OCI-LY1 (cell line): ENCODE data around the gene GALNT10.

Experiments
- H2AFZ ChIP-seq: fragments of 200-600 bp; sonication (generic), shearing (Covaris generic); 2 replicates; pipeline ENCODE4 v1.6.0; 2014; ENCODE audit warnings: antibody characterized with exemption, mild to moderate bottlenecking, low read length
- H3F3A ChIP-seq: fragments of 200-600 bp; sonication (generic), shearing (Covaris generic); 2 replicates; pipeline ENCODE4 v1.6.0; 2014; ENCODE audit warnings: mild to moderate bottlenecking, antibody characterized with exemption, low read length, moderate library complexity; ENCODE audit not compliant: insufficient read depth
- H3K27ac ChIP-seq: fragments of 200-600 bp; sonication (generic); 2 replicates; pipeline ENCODE4 v1.5.1; 2014; ENCODE audit warnings: low read length, mixed run types, mild to moderate bottlenecking, low read depth; ENCODE audit not compliant: poor library complexity, severe bottlenecking
- H3K27me3 ChIP-seq: fragments of 200-600 bp; sonication (generic); 2 replicates; pipeline ENCODE4 v1.6.0; 2014; ENCODE audit warnings: antibody characterized with exemption, mild to moderate bottlenecking, low read length, moderate library complexity; ENCODE audit not compliant: insufficient read depth
- H3K36me3 ChIP-seq: fragments of 200-600 bp; sonication (generic); 2 replicates; pipeline ENCODE4 v1.6.1; 2014; ENCODE audit warnings: mild to moderate bottlenecking, antibody characterized with exemption, low read length, moderate library complexity, mixed read lengths; ENCODE audit not compliant: insufficient read depth
- H3K4me1 ChIP-seq: fragments of 200-600 bp; sonication (generic); 2 replicates; pipeline ENCODE4 v1.5.1; 2014; ENCODE audit warnings: mild to moderate bottlenecking, low read length, moderate library complexity; ENCODE audit not compliant: insufficient read depth, severe bottlenecking
- H3K4me2 ChIP-seq: fragments of 200-600 bp; sonication (generic), shearing (Covaris generic); 2 replicates; pipeline ENCODE4 v1.6.1; 2014; ENCODE audit warnings: low read length
- H3K4me3 ChIP-seq: fragments of 200-600 bp; sonication (generic); 2 replicates; pipeline ENCODE4 v1.5.1; 2014; ENCODE audit warnings: low read length, low read depth, mild to moderate bottlenecking, mixed read lengths; ENCODE audit not compliant: poor library complexity, severe bottlenecking
- H3K79me2 ChIP-seq: fragments of 200-600 bp; shearing (Covaris generic); 2 replicates; pipeline ENCODE4 v1.6.1; 2016; ENCODE audit warnings: mixed run types, low read length, mixed read lengths; ENCODE audit not compliant: insufficient read depth
- H3K9ac ChIP-seq: fragments of 200-600 bp; sonication (generic), shearing (Covaris generic); 2 replicates; pipeline ENCODE4 v1.6.1; 2014; ENCODE audit warnings: mild to moderate bottlenecking, low read length, mixed read lengths
- H3K9me2 ChIP-seq: fragments of 200-600 bp; sonication (generic), shearing (Covaris generic); 2 replicates; pipeline ENCODE4 v1.6.1; 2014; ENCODE audit warnings: low read depth, mild to moderate bottlenecking, low read length, mixed read lengths
- H3K9me3 ChIP-seq: fragments of 200-600 bp; shearing (Covaris generic); 2 replicates; pipeline ENCODE4 v1.6.1; 2014; ENCODE audit warnings: low read length, mixed read lengths
- H4K20me1 ChIP-seq: fragments of 200-600 bp; sonication (generic), shearing (Covaris generic); 2 replicates; pipeline ENCODE4 v1.6.0; 2016; ENCODE audit warnings: mild to moderate bottlenecking, low read length; ENCODE audit not compliant: insufficient read depth
- EZH2 ChIP-seq: fragments of 200-600 bp; sonication (generic), shearing (Covaris generic); IDR thresholded peaks from 2 replicates; pipeline ENCODE4 v1.8.0; 2017; ENCODE audit warnings: borderline replicate concordance, mixed run types, mild to moderate bottlenecking, antibody characterized with exemption, low read length, moderate library complexity, mixed read lengths
- TF ChIP-seq, protein P1 (sequence below): fragments of 200-600 bp; sonication (generic), shearing (Covaris generic); IDR thresholded peaks from 2 replicates; pipeline ENCODE4 v1.5.1; 2017; ENCODE audit warnings: mild to moderate bottlenecking, antibody characterized with exemption, low read length, moderate library complexity, mixed read lengths

GALNT10 gene

DNA sequence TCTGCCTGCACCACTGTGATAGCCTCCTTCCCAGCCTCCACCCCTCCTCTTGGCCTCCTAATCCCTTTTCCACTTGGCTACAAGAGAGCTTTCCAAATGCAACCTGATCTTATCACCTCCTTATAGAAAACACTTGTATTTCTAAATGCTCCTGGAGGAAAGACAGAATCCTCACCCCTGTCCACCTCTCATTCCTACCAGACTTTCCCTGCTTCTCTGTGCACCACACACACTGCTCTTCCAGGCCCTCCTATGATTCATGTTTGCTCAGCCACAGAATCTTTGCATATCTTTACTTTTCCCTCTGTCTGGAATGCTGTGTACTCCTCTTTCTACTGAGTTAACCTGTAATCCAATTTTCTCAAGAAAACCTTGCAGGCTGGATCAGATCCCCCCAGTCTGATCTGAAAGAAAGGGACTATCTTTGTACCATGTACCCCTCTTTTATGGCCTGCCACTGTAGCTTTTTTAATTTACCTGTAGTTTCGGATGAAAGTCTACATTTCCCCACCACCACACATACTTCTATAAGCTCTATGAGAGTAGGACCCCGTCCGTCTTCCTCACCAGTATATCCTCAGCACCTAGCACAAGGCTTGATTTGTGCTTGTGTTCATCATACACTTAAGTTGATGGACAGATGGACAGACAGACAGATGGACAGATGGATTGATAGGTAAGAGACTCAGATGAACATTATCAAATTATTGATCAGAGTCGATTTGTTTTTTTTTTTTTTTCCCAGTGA is 95.3 kb downstream of the GALNT10 start:
- H3K9ac ChIP-seq = no peak overlapping the region
- H3K79me2 ChIP-seq = no peaks in the 10 kb centered on the region
- no peak overlapping the region for H3K27ac ChIP-seq
- H3K4me1 ChIP-seq = no peaks in the 10 kb centered on the region
- H3K4me2 ChIP-seq = no peak overlapping the region
- no peak for TF ChIP-seq EZH2
- no peaks in the 10 kb centered on the region for H4K20me1 ChIP-seq
- H3K9me2 ChIP-seq = no peaks in the 10 kb centered on the region
- no peaks in the 10 kb centered on the region for H3K36me3 ChIP-seq
- no peaks in the 10 kb centered on the region for H3K9me3 ChIP-seq
- no peaks in the 10 kb centered on the region for H3K27me3 ChIP-seq
- no peaks in the 10 kb centered on the region for H3F3A ChIP-seq
- no peak overlapping the region for H3K4me3 ChIP-seq
- H2AFZ ChIP-seq = no peak overlapping the region

DNA sequence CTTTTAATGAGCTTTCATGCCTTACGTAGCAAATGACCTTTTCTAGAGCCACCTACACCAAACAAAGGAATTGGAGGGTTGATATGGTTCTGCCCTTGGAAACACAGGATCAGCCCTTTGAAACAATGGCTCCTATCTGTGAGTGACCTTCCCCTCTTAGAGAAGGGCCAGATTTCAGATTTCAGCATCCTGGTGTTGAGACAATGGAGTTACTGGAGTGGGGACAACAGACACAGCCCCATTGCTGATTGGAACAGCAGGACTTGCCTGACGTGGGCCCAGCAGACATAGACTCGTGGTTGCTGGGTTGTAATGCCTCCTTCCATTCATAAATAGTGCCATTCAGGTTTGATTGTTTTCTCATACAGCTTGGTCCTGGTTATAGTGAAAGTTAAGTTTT is 96.0 kb downstream of the GALNT10 start:
- no peaks in the 10 kb centered on the region for H3F3A ChIP-seq
- H4K20me1 ChIP-seq = no peaks in the 10 kb centered on the region
- H3K9me3 ChIP-seq = no peaks in the 10 kb centered on the region
- H3K27ac ChIP-seq = no peak overlapping the region
- H3K36me3 ChIP-seq = no peaks in the 10 kb centered on the region
- H3K9me2 ChIP-seq = no peaks in the 10 kb centered on the region
- no peak overlapping the region for H3K4me3 ChIP-seq
- no peaks in the 10 kb centered on the region for H3K4me1 ChIP-seq
- no peak overlapping the region for H2AFZ ChIP-seq
- TF ChIP-seq, protein P1, sequence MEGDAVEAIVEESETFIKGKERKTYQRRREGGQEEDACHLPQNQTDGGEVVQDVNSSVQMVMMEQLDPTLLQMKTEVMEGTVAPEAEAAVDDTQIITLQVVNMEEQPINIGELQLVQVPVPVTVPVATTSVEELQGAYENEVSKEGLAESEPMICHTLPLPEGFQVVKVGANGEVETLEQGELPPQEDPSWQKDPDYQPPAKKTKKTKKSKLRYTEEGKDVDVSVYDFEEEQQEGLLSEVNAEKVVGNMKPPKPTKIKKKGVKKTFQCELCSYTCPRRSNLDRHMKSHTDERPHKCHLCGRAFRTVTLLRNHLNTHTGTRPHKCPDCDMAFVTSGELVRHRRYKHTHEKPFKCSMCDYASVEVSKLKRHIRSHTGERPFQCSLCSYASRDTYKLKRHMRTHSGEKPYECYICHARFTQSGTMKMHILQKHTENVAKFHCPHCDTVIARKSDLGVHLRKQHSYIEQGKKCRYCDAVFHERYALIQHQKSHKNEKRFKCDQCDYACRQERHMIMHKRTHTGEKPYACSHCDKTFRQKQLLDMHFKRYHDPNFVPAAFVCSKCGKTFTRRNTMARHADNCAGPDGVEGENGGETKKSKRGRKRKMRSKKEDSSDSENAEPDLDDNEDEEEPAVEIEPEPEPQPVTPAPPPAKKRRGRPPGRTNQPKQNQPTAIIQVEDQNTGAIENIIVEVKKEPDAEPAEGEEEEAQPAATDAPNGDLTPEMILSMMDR = no peak
- no peak for TF ChIP-seq EZH2
- no peak overlapping the region for H3K4me2 ChIP-seq
- no peaks in the 10 kb centered on the region for H3K79me2 ChIP-seq
- H3K9ac ChIP-seq = no peak overlapping the region
- no peaks in the 10 kb centered on the region for H3K27me3 ChIP-seq

DNA sequence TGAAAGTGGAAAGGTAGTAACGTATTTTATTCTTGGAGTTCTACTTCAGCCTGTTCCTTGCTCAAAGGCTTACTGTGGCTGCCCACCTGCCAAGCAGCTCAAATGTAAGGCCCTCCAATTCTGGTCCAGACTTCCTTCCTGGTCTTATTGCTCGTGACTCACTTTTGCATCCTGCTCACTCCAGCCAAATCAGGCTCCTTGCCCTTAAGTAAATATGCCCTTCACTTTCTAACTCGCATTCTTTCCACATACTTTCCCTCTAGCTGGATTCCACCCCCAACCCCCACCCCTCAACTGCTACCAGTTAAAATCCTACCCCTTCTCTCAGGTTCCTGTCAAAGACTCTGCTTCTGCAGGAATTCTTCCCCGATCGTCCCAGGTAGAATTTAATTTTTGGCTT is 96.6 kb downstream of the GALNT10 start:
- H3K27me3 ChIP-seq = no peaks in the 10 kb centered on the region
- H4K20me1 ChIP-seq = no peaks in the 10 kb centered on the region
- H2AFZ ChIP-seq = no peak overlapping the region
- no peaks in the 10 kb centered on the region for H3K4me1 ChIP-seq
- no peaks in the 10 kb centered on the region for H3K79me2 ChIP-seq
- H3K4me3 ChIP-seq = no peak overlapping the region
- H3K27ac ChIP-seq = no peak overlapping the region
- H3F3A ChIP-seq = no peaks in the 10 kb centered on the region
- no peak overlapping the region for H3K4me2 ChIP-seq
- TF ChIP-seq, protein P1 = no peak
- H3K9me3 ChIP-seq = no peaks in the 10 kb centered on the region
- H3K36me3 ChIP-seq = no peaks in the 10 kb centered on the region
- no peak overlapping the region for H3K9ac ChIP-seq
- H3K9me2 ChIP-seq = no peaks in the 10 kb centered on the region

DNA sequence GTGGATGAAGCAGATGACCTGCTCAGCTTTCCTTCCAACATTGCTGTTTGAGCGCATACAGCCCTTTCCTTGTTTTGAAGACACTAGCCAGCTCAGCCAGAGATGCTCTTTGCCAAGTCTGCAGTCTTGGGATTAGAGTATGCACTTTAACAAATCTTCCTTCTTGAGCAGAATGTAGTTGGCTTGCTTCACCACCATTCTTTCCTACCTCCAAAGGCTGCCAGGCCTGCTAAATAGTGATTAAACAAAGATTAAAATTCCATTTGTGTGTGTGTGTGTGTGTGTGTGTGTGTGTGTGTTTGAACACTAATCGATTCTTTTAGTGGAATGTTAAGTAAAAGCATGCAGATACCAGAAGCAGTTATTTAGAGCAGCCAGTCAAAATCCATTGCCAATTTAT is 97.6 kb downstream of the GALNT10 start:
- H4K20me1 ChIP-seq = no peaks in the 10 kb centered on the region

More for the DNA sequence above, 97.6 kb downstream of the GALNT10 start:
- Histone ChIP-seq H3K4me3 (no peak overlapping the region), H3K9ac (no peak overlapping the region), H3K4me1 (no peaks in the 10 kb centered on the region), H3K9me2 (no peaks in the 10 kb centered on the region), H3K4me2 (no peak overlapping the region), H3F3A (no peaks in the 10 kb centered on the region), H2AFZ (no peak overlapping the region), H3K9me3 (no peaks in the 10 kb centered on the region), H3K27me3 (no peaks in the 10 kb centered on the region), H3K79me2 (no peaks in the 10 kb centered on the region), H3K27ac (no peak overlapping the region), H3K36me3 (no peaks in the 10 kb centered on the region)
- no peak for TF ChIP-seq EZH2
- TF ChIP-seq, protein P1 = no peak
